GM21526 (cell line): ENCODE measurements around the gene CLASP1.
A peak's percentile ranks its signal among the peaks of the same experiment; 100 is the strongest.
"Not testable (repeated sequence)": the region's sequence is repeated elsewhere in the genome, so short reads cannot be mapped to it uniquely, and the experiment has no call there.

Experiments used
- ATAC-seq: cut with Tn5 transposase; IDR thresholded peaks from one replicate; pipeline ENCODE4 v1.9.1; 2021; ENCODE audit warnings: moderate library complexity; ENCODE audit not compliant: unreplicated experiment, low FRiP score

The CLASP1 gene

GRCh38 chr2:121649149-121649595 lies at the start of gene CLASP1:
Gene CLASP1, minus strand, starts transcription at chr2:121649462. Its CDS starts 43,567 bp downstream, at chr2:121605895.
- peak; percentile 36 for ATAC-seq

GRCh38 chr2:121698318-121698930 lies 49.2 kb upstream of the CLASP1 start:
- ATAC-seq = no peak

- no peak for ATAC-seq
Observed at GRCh38 chr2:121697108-121697631, 47.9 kb upstream of the CLASP1 start.

GRCh38 chr2:121696410-121696930 lies 47.2 kb upstream of the CLASP1 start:
- ATAC-seq = no peak

GRCh38 chr2:121695171-121695451 lies 45.8 kb upstream of the CLASP1 start:
- no peak for ATAC-seq

GRCh38 chr2:121694398-121695170 lies 45.3 kb upstream of the CLASP1 start:
- no peak for ATAC-seq

- not testable (repeated sequence) for ATAC-seq
Observed at GRCh38 chr2:121690572-121690971, 41.3 kb upstream of the CLASP1 start.

GRCh38 chr2:121690095-121690494 lies 40.8 kb upstream of the CLASP1 start:
- no peak for ATAC-seq

- no peak for ATAC-seq
Observed at GRCh38 chr2:121689356-121689755, 40.1 kb upstream of the CLASP1 start.

- ATAC-seq = no peak
Observed at GRCh38 chr2:121688820-121689219, 39.6 kb upstream of the CLASP1 start.

GRCh38 chr2:121686902-121687301 lies 37.6 kb upstream of the CLASP1 start:
- no peak for ATAC-seq

GRCh38 chr2:121686218-121686617 lies 37.0 kb upstream of the CLASP1 start:
- no peak for ATAC-seq

- no peak for ATAC-seq
Observed at GRCh38 chr2:121682396-121683298, 33.4 kb upstream of the CLASP1 start.

- no peak for ATAC-seq
Observed at GRCh38 chr2:121677855-121678254, 28.6 kb upstream of the CLASP1 start.

GRCh38 chr2:121671621-121672020 lies 22.4 kb upstream of the CLASP1 start:
- not testable (repeated sequence) for ATAC-seq

GRCh38 chr2:121670181-121670580 lies 20.9 kb upstream of the CLASP1 start:
- no peak for ATAC-seq

GRCh38 chr2:121667618-121668017 lies 18.4 kb upstream of the CLASP1 start:
- ATAC-seq = no peak

- no peak for ATAC-seq
Observed at GRCh38 chr2:121666042-121666441, 16.8 kb upstream of the CLASP1 start.

- no peak for ATAC-seq
Observed at GRCh38 chr2:121665504-121665903, 16.2 kb upstream of the CLASP1 start.

GRCh38 chr2:121664713-121665112 lies 15.5 kb upstream of the CLASP1 start:
- no peak for ATAC-seq

- no peak for ATAC-seq
Observed at GRCh38 chr2:121664086-121664485, 14.8 kb upstream of the CLASP1 start.
